SK-N-SH (cell line): ENCODE measurements around the gene MAGEA6. TPM values are rescaled to one million over a fixed set of nuclear protein-coding genes. Genes with fewer than 3 reads are reported as not detected.
"Not testable (repeated sequence)": the region's sequence is repeated elsewhere in the genome, so short reads cannot be mapped to it uniquely, and the experiment has no call there.

Experiments used
- CTCF ChIA-PET: fragments of 300-600, 350-600 bp; formaldehyde crosslinking; extraction: SDS; loops from one replicate; lab custom pipeline; 2021; lab: Yijun Ruan, JAX
- POLR2A ChIA-PET: fragments of 350-600 bp; sonication (Branson Sonifier 250); formaldehyde crosslinking; extraction: SDS; loops from one replicate; lab custom pipeline; 2020; ENCODE audit warnings: antibody characterized with exemption, inconsistent platforms; lab: Yijun Ruan, JAX
- DNase-seq: peaks from one replicate; pipeline ENCODE4 v3.0.0; 2012
- H2AFZ ChIP-seq: fragments of 200-600 bp; sonication (generic); 2 replicates; pipeline ENCODE4 v1.8.1; 2016; ENCODE audit warnings: antibody characterized with exemption, mild to moderate bottlenecking, low read depth
- H3F3A ChIP-seq: fragments of 200-600 bp; sonication (generic); replicated peaks from 2 replicates; pipeline ENCODE3; 2016; ENCODE audit warnings: antibody characterized with exemption, mild to moderate bottlenecking; ENCODE audit not compliant: insufficient read depth
- H3K27ac ChIP-seq, 2 experiments: fragments of 200-500 bp in 1 of 2; fragments of 200-600 bp in 1 of 2; sonication (Bioruptor generic) in 1 of 2; sonication (generic), shearing (Covaris generic) in 1 of 2; 2 replicates each; pipeline versions ENCODE4 v1.5.1 to v1.6.1; 2014 to 2016; ENCODE audit warnings: low read depth in 2 of 2, inconsistent platforms in 1 of 2, low read length in 1 of 2, mild to moderate bottlenecking in 1 of 2, mixed read lengths in 1 of 2
- H3K27me3 ChIP-seq: fragments of 200-600 bp; sonication (generic), shearing (Covaris generic); 2 replicates; pipeline ENCODE4 v1.6.1; 2016; ENCODE audit warnings: mixed run types; ENCODE audit not compliant: insufficient read depth
- H3K36me3 ChIP-seq, 2 experiments: fragments of 200-500 bp in 1 of 2; fragments of 200-600 bp in 1 of 2; sonication (Bioruptor generic) in 1 of 2; sonication (generic) in 1 of 2; replicated peaks in 1 of 2; 2 replicates each; pipeline versions ENCODE3 to v1.5.1; 2014 to 2016; ENCODE audit warnings: low read length in 1 of 2, mild to moderate bottlenecking in 1 of 2; ENCODE audit not compliant: insufficient read depth in 2 of 2, control insufficient read depth in 1 of 2
- H3K4me1 ChIP-seq, 2 experiments: fragments of 200-500 bp in 1 of 2; fragments of 200-600 bp in 1 of 2; sonication (Bioruptor generic) in 1 of 2; sonication (generic), shearing (Covaris generic) in 1 of 2; 2 replicates each; pipeline versions ENCODE4 v1.5.1 to v1.6.1; 2014 to 2016; ENCODE audit warnings: low read depth in 1 of 2, low read length in 1 of 2, mixed run types in 1 of 2; ENCODE audit not compliant: insufficient read depth in 2 of 2, control insufficient read depth in 1 of 2
- H3K4me2 ChIP-seq: fragments of 200-600 bp; sonication (generic), shearing (Covaris generic); 2 replicates; pipeline ENCODE4 v1.6.1; 2017; ENCODE audit warnings: mixed run types
- H3K4me3 ChIP-seq, 2 experiments: fragments of 200-500 bp in 1 of 2; fragments of 200-600 bp in 1 of 2; sonication (Bioruptor generic) in 1 of 2; sonication (generic), shearing (Covaris generic) in 1 of 2; 2 replicates each; pipeline versions ENCODE4 v1.5.1 to v1.8.1; 2014 to 2016; ENCODE audit warnings: low read depth in 2 of 2, inconsistent platforms in 1 of 2, low read length in 1 of 2, mild to moderate bottlenecking in 1 of 2, mixed read lengths in 1 of 2, moderate library complexity in 1 of 2
- H3K79me2 ChIP-seq: fragments of 200-600 bp; sonication (generic); 2 replicates; pipeline ENCODE4 v1.8.1; 2017; ENCODE audit warnings: mild to moderate bottlenecking; ENCODE audit not compliant: insufficient read depth
- H3K9ac ChIP-seq: fragments of 200-600 bp; sonication (generic); 2 replicates; pipeline ENCODE4 v1.6.1; 2017; ENCODE audit warnings: mixed run types
- H3K9me2 ChIP-seq: fragments of 200-600 bp; sonication (generic); 2 replicates; pipeline ENCODE4 v1.6.1; 2017; ENCODE audit warnings: mixed run types
- H3K9me3 ChIP-seq: fragments of 200-600 bp; sonication (generic); 2 replicates; pipeline ENCODE4 v1.6.1; 2017; ENCODE audit warnings: mixed run types, mild to moderate bottlenecking, moderate library complexity
- H4K20me1 ChIP-seq: fragments of 200-600 bp; sonication (generic); 2 replicates; pipeline ENCODE4 v1.6.1; 2017; ENCODE audit warnings: mild to moderate bottlenecking, mixed run types; ENCODE audit not compliant: insufficient read depth
- EP300 ChIP-seq, 2 experiments: IDR thresholded peaks; 2 replicates each; pipeline versions ENCODE4 v1.4.0 to v1.6.1; 2012; ENCODE audit warnings: borderline replicate concordance in 1 of 2, low read depth in 1 of 2, low read length in 1 of 2
- FOXM1 ChIP-seq: IDR thresholded peaks from 2 replicates; pipeline ENCODE4 v1.4.0; 2012; ENCODE audit warnings: low read depth, mild to moderate bottlenecking
- GABPA ChIP-seq: IDR thresholded peaks from 2 replicates; pipeline ENCODE4 v1.4.0; 2012; ENCODE audit warnings: low read depth, mild to moderate bottlenecking
- JUND ChIP-seq: IDR thresholded peaks from 2 replicates; pipeline ENCODE4 v1.4.0; 2012
- WGBS: methylation state at CpG from one replicate; pipeline ENCODE4 v1.1.6; 2017; ENCODE audit warnings: low lambda C conversion rate; 5-methylcytosine and 5-hydroxymethylcytosine counted together
- polyA plus RNA-seq, 3 experiments: library from polyadenylated mRNA; depleted of rRNA; stranded (reverse); fragments of >200 nt; gene quantifications; 2 replicates each; pipeline ENCODE4 v1.2.3, GENCODE V29; 2012

Gene MAGEA6
- polyA plus RNA-seq, 1 of the 3 experiments (the other 2 are of a cell fraction), result 63.1 TPM

DNA sequence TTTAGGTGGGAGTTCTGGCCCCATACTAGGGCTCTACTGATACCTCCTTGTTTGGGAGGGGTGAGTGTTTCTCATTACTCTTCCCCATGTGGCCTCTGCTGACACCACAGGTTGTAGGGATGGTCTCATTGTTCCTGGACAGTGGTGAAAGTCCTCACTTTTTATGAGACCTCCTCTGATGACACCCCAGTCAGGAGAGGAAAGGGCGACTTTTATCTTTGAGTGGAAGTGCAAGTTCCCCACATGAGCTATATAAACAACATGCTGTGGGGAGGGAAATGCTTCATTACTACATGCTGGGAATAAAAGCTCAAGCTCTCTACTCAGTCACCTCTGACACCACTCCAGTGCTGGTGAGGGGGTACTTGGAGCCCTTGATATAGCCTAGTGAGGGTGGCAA lies 29.5 kb upstream of the MAGEA6 start:
- ChIA-PET CTCF (interaction anchor here (0.6 to 1.1 kb wide), 2 partner anchors 127 to 157 kb away, joined by 3 read pairs; no protein-coding TSS in a partner anchor), POLR2A (no interaction called here)
- no peak for TF ChIP-seq GABPA
- no peak for TF ChIP-seq FOXM1
- no peak for TF ChIP-seq EP300 (IDR thresholded peaks at IDR 0.05; ENCODE audit: borderline replicate concordance in 1 of 2, low read depth in 1 of 2, low read length in 1 of 2)
- TF ChIP-seq JUND, result no peak
- Histone ChIP-seq H3K27me3 (no peaks in the 10 kb centered on the region), H3K4me2 (no peak overlapping the region), H3K9ac (no peak overlapping the region), H3K27ac (no peak overlapping the region), H3K79me2 (no peaks in the 10 kb centered on the region), H3K9me3 (no peaks in the 10 kb centered on the region), H3F3A (no peaks in the 10 kb centered on the region), H4K20me1 (no peaks in the 10 kb centered on the region), H3K4me3 (no peak overlapping the region), H3K9me2 (no peaks in the 10 kb centered on the region), H3K36me3 (no peaks in the 10 kb centered on the region), H2AFZ (no peak overlapping the region), H3K4me1 (no peaks in the 10 kb centered on the region)
- no peak for DNase-seq
- 71% methylated on average over 1 of the region's 1 CpG for WGBS

DNA sequence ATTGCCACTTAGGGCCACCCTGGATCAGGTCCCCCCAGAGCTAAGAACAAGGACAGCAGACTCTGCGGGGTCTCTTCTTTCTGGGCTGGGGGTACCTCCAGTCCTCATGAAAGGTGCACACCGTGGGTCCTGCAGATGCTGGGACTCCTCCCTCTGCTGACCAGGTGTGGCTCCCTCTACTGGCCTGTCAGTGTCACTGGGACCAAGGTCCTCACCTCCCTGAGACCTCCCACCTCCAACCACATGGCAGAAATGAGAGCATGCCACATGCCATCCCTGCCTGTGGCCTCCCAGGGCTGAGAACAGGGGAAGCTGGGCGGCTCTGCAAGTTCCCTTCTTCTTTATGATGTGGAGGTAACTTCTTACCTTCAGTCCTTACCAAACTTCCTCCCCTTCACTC lies 17.6 kb upstream of the MAGEA6 start:
- DNase-seq, H2AFZ ChIP-seq, H3K9ac ChIP-seq, H3K9me3 ChIP-seq, H3K79me2 ChIP-seq, H4K20me1 ChIP-seq, H3F3A ChIP-seq, H3K4me3 ChIP-seq, H3K27ac ChIP-seq, H3K4me2 ChIP-seq, H3K9me2 ChIP-seq, H3K36me3 ChIP-seq, CTCF ChIA-PET, H3K27me3 ChIP-seq, H3K4me1 ChIP-seq, POLR2A ChIA-PET: not testable (repeated sequence)
- WGBS, result no CpG with 5 or more reads among the region's 3 CpGs

DNA sequence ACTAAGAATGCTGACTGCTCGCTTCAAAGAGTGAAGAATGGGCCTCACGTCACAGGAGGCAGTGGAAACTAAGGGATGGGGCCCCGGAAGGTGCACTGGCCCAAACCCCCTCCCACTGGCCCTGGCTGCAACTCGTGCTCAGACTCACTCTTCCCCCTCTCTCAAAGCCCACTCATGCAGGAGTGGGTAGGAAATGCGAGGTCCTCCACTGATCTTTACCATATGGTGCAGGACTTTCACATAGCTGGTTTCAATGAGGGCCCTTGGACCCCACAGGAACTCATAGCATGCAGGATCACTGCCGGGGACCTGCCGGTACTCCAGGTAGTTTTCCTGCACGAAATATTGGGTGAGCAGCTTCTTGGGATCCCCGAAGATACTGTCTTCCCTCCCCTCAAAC lies 2.9 kb downstream of the MAGEA6 start:
- POLR2A ChIA-PET, H3K36me3 ChIP-seq, H3K27me3 ChIP-seq, H2AFZ ChIP-seq, CTCF ChIA-PET, H3K27ac ChIP-seq, H4K20me1 ChIP-seq, H3F3A ChIP-seq, H3K9me3 ChIP-seq, H3K4me1 ChIP-seq, DNase-seq, H3K9me2 ChIP-seq, H3K4me3 ChIP-seq, H3K79me2 ChIP-seq, H3K4me2 ChIP-seq, H3K9ac ChIP-seq: not testable (repeated sequence)
- WGBS, result 72% methylated on average over 7 of the region's 9 CpGs

DNA sequence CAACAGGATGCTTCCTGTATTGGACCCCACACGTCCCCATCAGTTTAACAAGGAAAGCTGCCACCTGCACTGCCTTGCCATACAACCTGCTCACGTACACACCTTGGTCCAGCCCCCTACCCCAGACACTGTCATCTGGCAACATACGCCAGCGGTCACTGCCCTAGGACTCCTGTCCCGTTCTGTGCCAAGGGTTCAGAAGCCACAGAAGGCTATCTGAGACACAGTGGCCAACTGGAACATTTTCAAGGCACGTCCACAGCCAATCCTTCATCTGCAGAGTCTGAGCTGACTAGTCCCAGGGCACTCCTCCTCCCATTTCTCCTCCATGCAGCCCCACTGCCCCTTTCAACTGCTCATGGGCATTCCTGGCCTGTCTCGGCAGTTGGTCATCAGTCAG lies 7.9 kb downstream of the MAGEA6 start:
- H3K36me3 ChIP-seq, H2AFZ ChIP-seq, CTCF ChIA-PET, H3K9me3 ChIP-seq, H3K9ac ChIP-seq, H3K79me2 ChIP-seq, H3K27ac ChIP-seq, POLR2A ChIA-PET, H3K4me2 ChIP-seq, H3F3A ChIP-seq, H4K20me1 ChIP-seq, H3K27me3 ChIP-seq, H3K4me3 ChIP-seq, H3K9me2 ChIP-seq, DNase-seq, H3K4me1 ChIP-seq: not testable (repeated sequence)
- WGBS, result 14% methylated on average over 1 of the region's 7 CpGs

DNA sequence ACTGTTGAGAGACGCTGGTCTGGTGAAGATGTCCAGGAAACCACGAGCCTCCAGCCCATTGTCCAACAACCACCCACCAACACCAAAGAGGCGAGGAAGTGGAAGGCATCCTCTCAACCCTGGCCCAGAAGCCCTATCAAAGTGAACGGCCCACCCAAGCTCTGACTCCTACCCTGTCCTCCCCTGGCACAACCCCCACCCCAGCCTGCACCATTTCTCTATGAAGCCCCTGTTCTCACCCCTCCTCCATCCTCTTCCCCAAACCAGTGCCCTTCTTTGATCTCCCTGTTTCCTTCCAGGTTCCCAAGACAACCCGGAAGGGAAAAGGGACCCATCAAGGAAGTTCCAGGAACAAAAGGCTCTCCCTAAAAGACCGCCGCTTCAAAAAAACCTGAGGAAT lies 9.9 kb downstream of the MAGEA6 start:
- H3K27ac ChIP-seq, H3K9me2 ChIP-seq, H3K4me3 ChIP-seq, POLR2A ChIA-PET, H3K9me3 ChIP-seq, H3K27me3 ChIP-seq, H2AFZ ChIP-seq, DNase-seq, H3K4me1 ChIP-seq, CTCF ChIA-PET, H3K79me2 ChIP-seq, H3K9ac ChIP-seq, H3K36me3 ChIP-seq, H3K4me2 ChIP-seq, H4K20me1 ChIP-seq, H3F3A ChIP-seq: not testable (repeated sequence)
- 68% methylated on average over 4 of the region's 7 CpGs for WGBS

DNA sequence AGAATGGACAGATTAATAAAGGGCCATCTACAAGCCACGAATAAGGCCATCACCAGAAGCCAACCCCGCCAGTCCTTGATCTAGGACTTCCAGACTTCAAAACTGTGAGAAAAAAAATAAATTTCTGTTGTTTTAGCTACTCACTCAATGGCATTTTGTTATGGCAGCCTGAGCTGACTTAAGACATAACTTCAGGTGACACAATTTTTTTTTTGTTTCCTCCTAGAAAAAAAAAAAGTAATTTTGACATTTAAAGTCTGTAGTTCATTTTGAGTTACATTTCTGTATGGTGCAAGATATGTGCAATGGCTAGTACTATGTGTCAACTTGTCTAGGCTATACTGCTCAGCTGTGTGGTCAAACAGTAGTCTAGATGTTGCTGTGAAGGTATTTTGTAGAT lies 10.6 kb downstream of the MAGEA6 start, which contains the start of gene CSAG3:
Gene CSAG3, plus strand, starts transcription at position 301 of the 400 bp plus-strand sequence.
- H3K27me3 ChIP-seq, POLR2A ChIA-PET, H3F3A ChIP-seq, H3K9ac ChIP-seq, H3K9me3 ChIP-seq, H3K9me2 ChIP-seq, H4K20me1 ChIP-seq, DNase-seq, H3K79me2 ChIP-seq, H3K4me3 ChIP-seq, H3K4me1 ChIP-seq, H3K4me2 ChIP-seq, H3K27ac ChIP-seq, H3K36me3 ChIP-seq, H2AFZ ChIP-seq, CTCF ChIA-PET: not testable (repeated sequence)
- WGBS, result 0% methylated on average over 1 of the region's 2 CpGs
